Skeletal muscle satellite cell (primary cell): ENCODE measurements around the gene SLCO4A1.

ENCODE experiments used
- H3K27me3 ChIP-seq: 2 replicates; pipeline ENCODE4 v1.7.0; 2013; ENCODE audit warnings: low read length; ENCODE audit not compliant: control insufficient read depth, insufficient read depth
- H3K36me3 ChIP-seq: 2 replicates; pipeline ENCODE4 v1.7.0; 2013; ENCODE audit warnings: mild to moderate bottlenecking, control low read depth, low read length; ENCODE audit not compliant: insufficient read depth
- H3K4me1 ChIP-seq: 2 replicates; pipeline ENCODE4 v1.7.0; 2013; ENCODE audit warnings: low read length; ENCODE audit not compliant: control insufficient read depth, insufficient read depth
- H3K4me2 ChIP-seq: 2 replicates; pipeline ENCODE4 v1.7.0; 2013; ENCODE audit warnings: mild to moderate bottlenecking, low read length
- H3K4me3 ChIP-seq: 2 replicates; pipeline ENCODE4 v1.7.0; 2013; ENCODE audit warnings: low read length
- H3K9ac ChIP-seq: 2 replicates; pipeline ENCODE4 v1.7.0; 2013; ENCODE audit warnings: mild to moderate bottlenecking, low read depth, low read length, moderate library complexity
- H3K9me3 ChIP-seq: replicated peaks from 2 replicates; pipeline ENCODE4 v1.7.0; 2013; ENCODE audit warnings: mild to moderate bottlenecking, control low read depth, low read length

SLCO4A1 gene

GRCh38 chr20:62666736-62667529 is 24.6 kb downstream of the SLCO4A1 start:
- Histone ChIP-seq H3K4me3 (no peak overlapping the region), H3K9ac (no peak overlapping the region), H3K4me1 (peaks cover 4% of the 10 kb centered on the region)

GRCh38 chr20:62667530-62668440 is 25.5 kb downstream of the SLCO4A1 start:
- Histone ChIP-seq H3K9me3 (no peaks in the 10 kb centered on the region), H3K36me3 (no peaks in the 10 kb centered on the region), H3K9ac (no peak overlapping the region), H3K4me1 (no peaks in the 10 kb centered on the region), H3K4me2 (no peak overlapping the region), H3K27me3 (peaks cover 27% of the 10 kb centered on the region), H3K4me3 (no peak overlapping the region)

More at GRCh38 chr20:62666736-62667529, 24.6 kb downstream of the SLCO4A1 start:
- Histone ChIP-seq H3K9me3 (no peaks in the 10 kb centered on the region), H3K27me3 (peaks cover 27% of the 10 kb centered on the region), H3K36me3 (no peaks in the 10 kb centered on the region), H3K4me2 (no peak overlapping the region)

- no peak overlapping the region for H3K9ac ChIP-seq
- H3K4me3 ChIP-seq: no peak overlapping the region
- H3K27me3 ChIP-seq: peaks cover 23% of the 10 kb centered on the region
- H3K36me3 ChIP-seq: no peaks in the 10 kb centered on the region
- no peaks in the 10 kb centered on the region for H3K9me3 ChIP-seq
- H3K4me2 ChIP-seq: no peak overlapping the region
- H3K4me1 ChIP-seq: no peaks in the 10 kb centered on the region
These were observed 26.2 kb downstream of the SLCO4A1 start for GRCh38 chr20:62668441-62669027.

- no peak overlapping the region for H3K9ac ChIP-seq
- H3K27me3 ChIP-seq: peaks cover 29% of the 10 kb centered on the region
- no peaks in the 10 kb centered on the region for H3K4me1 ChIP-seq
- no peak overlapping the region for H3K4me2 ChIP-seq
- H3K4me3 ChIP-seq: no peak overlapping the region
- no peaks in the 10 kb centered on the region for H3K36me3 ChIP-seq
- H3K9me3 ChIP-seq: no peaks in the 10 kb centered on the region
These were observed 26.9 kb downstream of the SLCO4A1 start for GRCh38 chr20:62669249-62669648.

GRCh38 chr20:62670156-62670555 is 27.9 kb downstream of the SLCO4A1 start:
- no peak overlapping the region for H3K4me3 ChIP-seq
- no peak overlapping the region for H3K9ac ChIP-seq
- H3K27me3 ChIP-seq: peaks cover 32% of the 10 kb centered on the region
- no peaks in the 10 kb centered on the region for H3K36me3 ChIP-seq
- peaks cover 2% of the 10 kb centered on the region for H3K4me1 ChIP-seq
- no peak overlapping the region for H3K4me2 ChIP-seq
- H3K9me3 ChIP-seq: no peaks in the 10 kb centered on the region

- no peaks in the 10 kb centered on the region for H3K9me3 ChIP-seq
- H3K36me3 ChIP-seq: no peaks in the 10 kb centered on the region
- peaks cover 11% of the 10 kb centered on the region for H3K4me1 ChIP-seq
- peaks cover 30% of the 10 kb centered on the region for H3K27me3 ChIP-seq
- no peak overlapping the region for H3K4me2 ChIP-seq
- no peak overlapping the region for H3K9ac ChIP-seq
- H3K4me3 ChIP-seq: no peak overlapping the region
These were observed 28.7 kb downstream of the SLCO4A1 start for GRCh38 chr20:62670998-62671397.

GRCh38 chr20:62671765-62672164 is 29.5 kb downstream of the SLCO4A1 start:
- no peak overlapping the region for H3K4me3 ChIP-seq
- peaks cover 11% of the 10 kb centered on the region for H3K4me1 ChIP-seq
- no peak overlapping the region for H3K9ac ChIP-seq
- peaks cover 32% of the 10 kb centered on the region for H3K27me3 ChIP-seq
- no peak overlapping the region for H3K4me2 ChIP-seq
- no peaks in the 10 kb centered on the region for H3K36me3 ChIP-seq
- H3K9me3 ChIP-seq: no peaks in the 10 kb centered on the region

GRCh38 chr20:62674370-62674769 is 32.1 kb downstream of the SLCO4A1 start:
- H3K9me3 ChIP-seq: no peaks in the 10 kb centered on the region
- H3K4me3 ChIP-seq: no peak overlapping the region
- peaks cover 11% of the 10 kb centered on the region for H3K4me1 ChIP-seq
- H3K4me2 ChIP-seq: no peak overlapping the region
- H3K27me3 ChIP-seq: peaks cover 39% of the 10 kb centered on the region
- H3K36me3 ChIP-seq: no peaks in the 10 kb centered on the region
- H3K9ac ChIP-seq: no peak overlapping the region

GRCh38 chr20:62675156-62675876 is 33.0 kb downstream of the SLCO4A1 start:
- no peaks in the 10 kb centered on the region for H3K36me3 ChIP-seq
- H3K27me3 ChIP-seq: peaks cover 45% of the 10 kb centered on the region
- H3K4me2 ChIP-seq: peak overlapping the region; percentile 61
- H3K9me3 ChIP-seq: no peaks in the 10 kb centered on the region
- H3K9ac ChIP-seq: no peak overlapping the region
- H3K4me3 ChIP-seq: no peak overlapping the region
- peaks cover 11% of the 10 kb centered on the region for H3K4me1 ChIP-seq

GRCh38 chr20:62675877-62676260 is 33.6 kb downstream of the SLCO4A1 start:
- H3K36me3 ChIP-seq: no peaks in the 10 kb centered on the region
- H3K27me3 ChIP-seq: peaks cover 45% of the 10 kb centered on the region
- no peak overlapping the region for H3K9ac ChIP-seq
- peak overlapping the region; percentile 61 for H3K4me2 ChIP-seq
- H3K4me1 ChIP-seq: peaks cover 11% of the 10 kb centered on the region
- no peak overlapping the region for H3K4me3 ChIP-seq
- no peaks in the 10 kb centered on the region for H3K9me3 ChIP-seq

GRCh38 chr20:62676976-62677375 is 34.7 kb downstream of the SLCO4A1 start:
- Histone ChIP-seq H3K9ac (no peak overlapping the region), H3K27me3 (peaks cover 56% of the 10 kb centered on the region), H3K4me2 (no peak overlapping the region), H3K4me1 (peaks cover 11% of the 10 kb centered on the region), H3K9me3 (no peaks in the 10 kb centered on the region), H3K4me3 (no peak overlapping the region), H3K36me3 (no peaks in the 10 kb centered on the region)
